HG03378 (cell line): ENCODE measurements around the gene LRRC56.

Experiments used
- ATAC-seq: cut with Tn5 transposase; IDR thresholded peaks from one replicate; pipeline ENCODE4 v1.9.1; 2021; ENCODE audit warnings: mild to moderate bottlenecking, moderate library complexity; ENCODE audit not compliant: unreplicated experiment

The LRRC56 gene

DNA sequence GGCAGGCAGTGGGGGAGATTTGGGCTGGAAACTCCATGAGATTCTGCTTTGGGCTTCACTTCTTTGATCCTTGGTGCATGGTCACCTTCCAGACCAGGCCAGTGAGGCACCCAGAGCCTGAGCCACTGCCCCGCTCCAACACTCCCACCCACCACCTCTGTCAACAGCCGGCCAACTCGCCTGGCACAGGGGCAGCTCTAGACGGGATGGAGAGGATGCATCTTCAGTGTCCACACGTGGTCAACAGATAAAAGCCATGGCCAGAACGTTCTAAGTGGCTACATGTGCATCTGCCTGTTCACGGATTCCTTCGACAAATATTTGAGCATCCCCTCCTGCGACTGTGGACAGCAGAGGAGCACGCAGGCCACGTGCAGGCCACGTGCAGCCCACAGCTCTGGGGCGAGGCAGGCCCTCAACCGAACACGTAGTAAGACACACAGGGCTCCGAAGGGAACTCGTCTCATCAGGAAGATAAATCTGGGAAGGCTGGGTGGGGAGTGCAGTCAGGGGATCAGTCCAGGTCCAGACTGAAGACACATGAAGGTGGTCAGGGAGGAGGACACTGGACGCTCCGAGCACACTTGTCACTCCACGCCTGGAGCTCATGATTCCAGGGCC, 1.2 kb downstream of the LRRC56 start:
- ATAC-seq, result no peak

DNA sequence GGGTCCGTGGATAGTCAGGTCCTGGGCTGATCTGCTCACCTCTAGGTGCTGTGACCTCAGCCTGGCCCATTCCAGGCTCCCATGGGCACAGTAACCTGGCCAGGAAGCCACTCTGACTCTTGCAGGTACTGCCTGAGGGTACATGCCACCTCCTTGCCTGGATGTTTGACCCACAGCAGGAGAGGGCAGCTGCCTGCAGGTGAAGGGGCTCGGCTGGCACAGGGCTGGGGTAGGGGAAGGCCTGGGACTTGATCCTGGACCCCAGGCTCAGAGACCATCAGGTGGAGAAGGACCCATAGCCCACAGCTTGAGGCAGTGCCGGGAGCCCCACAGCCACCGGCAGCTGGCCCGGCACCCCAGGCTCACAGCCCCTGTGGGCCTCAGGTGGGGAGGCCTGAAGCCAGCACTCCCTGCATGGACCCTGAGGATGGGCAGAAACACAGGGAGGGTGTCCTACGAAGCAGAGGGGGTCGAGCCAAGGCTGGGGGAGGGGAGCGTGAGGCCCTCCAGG, 2.7 kb downstream of the LRRC56 start:
- no peak for ATAC-seq

DNA sequence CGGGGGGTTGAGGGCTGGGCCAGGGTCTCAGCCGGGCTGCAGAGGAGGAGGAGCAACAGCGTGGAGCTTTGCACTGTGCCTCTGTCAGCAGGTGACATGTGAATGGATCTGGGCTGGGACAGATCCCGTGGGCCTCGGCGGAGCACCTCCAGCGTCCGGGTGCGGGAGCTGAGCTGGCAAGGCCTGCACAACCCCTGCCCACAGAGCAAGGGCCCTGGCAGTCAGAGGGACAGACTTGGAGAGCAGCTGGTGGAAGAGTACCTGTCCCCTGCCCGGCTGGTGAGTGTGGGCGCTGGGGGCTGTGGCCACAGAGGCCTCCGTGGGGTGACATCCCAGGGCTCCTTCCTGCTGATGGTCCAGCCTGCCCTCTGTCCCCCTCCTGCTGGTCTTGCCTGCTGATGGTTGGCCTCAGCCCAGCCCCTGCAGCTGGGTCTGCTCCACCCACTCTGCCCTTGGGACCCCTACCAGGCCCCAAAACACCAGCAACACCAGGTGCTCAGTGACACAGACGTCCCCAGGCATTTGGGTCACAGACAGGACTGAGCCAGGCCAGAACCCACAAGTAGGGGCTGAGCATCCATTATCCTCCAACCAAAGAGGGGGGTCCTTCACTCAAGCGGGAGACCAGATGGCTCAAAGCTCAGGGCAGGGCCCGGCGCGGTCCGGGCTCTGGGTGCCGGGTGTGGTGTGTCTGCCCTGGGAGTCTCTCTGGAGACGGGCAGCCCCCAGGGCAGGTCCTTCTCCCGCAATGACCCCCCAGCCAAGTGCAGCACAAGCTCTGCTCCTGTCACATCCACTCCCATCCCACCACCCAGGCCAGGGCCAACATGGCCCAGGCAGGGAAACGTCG, 3.5 kb downstream of the LRRC56 start:
- no peak for ATAC-seq

DNA sequence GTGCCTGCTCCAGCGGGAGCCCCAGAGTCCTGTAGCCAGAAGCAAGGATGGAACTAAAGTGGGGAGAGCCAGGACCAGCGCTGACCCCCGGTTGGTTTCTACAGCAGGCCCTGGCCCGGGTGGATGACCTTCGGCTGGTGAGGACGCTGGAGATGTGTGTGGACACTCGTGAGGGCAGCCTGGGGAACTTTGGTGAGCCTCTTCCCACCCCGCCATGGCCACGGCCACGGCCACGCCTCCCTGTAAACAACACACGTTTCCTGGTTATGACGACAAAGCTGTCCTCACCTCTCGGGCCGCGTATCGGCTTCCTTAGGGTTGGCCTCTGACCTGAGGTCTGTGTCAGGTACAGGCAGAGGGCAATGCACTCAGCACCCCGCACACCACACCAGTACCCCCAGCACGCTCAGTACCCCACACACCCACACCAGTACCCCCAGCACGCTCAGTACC, 4.1 kb downstream of the LRRC56 start:
- ATAC-seq, result no peak

DNA sequence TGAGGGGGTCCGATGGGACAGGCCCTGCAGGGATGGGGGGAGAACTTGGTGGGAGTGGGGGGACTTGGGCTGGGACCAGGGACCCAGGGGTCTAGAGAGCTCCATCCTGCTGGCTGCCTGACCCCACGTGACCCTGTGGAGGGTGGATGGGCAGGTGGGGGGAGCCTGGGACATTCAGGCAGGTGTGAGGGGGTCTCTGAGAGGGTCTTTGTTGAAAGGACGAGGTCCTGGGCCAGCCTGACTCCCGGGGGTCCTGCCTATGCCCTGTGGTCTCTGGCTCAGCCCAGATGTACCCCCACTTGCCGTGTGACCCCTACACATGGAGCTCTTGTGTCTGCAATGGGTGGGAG, 7.5 kb downstream of the LRRC56 start:
- no peak for ATAC-seq

DNA sequence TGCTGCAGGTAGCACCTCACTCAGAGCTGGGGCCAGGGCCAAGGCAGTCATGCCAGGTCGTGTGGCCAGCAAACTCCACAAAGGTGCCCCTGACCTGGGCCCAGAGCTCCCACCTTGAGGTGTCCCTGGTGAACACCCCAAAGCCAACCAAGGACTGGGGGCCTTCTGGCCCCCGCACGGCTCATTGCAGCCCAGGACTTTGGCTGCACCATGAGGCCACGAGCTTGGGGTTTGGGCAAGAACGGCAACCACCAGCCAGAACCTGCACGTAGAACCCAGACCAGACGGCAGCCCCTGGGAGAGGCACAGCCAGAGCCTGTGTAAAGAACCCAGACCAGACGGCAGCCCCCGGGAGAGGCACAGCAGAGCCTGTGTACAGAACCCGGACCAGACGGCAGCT, 7.8 kb downstream of the LRRC56 start:
- ATAC-seq, result no peak

DNA sequence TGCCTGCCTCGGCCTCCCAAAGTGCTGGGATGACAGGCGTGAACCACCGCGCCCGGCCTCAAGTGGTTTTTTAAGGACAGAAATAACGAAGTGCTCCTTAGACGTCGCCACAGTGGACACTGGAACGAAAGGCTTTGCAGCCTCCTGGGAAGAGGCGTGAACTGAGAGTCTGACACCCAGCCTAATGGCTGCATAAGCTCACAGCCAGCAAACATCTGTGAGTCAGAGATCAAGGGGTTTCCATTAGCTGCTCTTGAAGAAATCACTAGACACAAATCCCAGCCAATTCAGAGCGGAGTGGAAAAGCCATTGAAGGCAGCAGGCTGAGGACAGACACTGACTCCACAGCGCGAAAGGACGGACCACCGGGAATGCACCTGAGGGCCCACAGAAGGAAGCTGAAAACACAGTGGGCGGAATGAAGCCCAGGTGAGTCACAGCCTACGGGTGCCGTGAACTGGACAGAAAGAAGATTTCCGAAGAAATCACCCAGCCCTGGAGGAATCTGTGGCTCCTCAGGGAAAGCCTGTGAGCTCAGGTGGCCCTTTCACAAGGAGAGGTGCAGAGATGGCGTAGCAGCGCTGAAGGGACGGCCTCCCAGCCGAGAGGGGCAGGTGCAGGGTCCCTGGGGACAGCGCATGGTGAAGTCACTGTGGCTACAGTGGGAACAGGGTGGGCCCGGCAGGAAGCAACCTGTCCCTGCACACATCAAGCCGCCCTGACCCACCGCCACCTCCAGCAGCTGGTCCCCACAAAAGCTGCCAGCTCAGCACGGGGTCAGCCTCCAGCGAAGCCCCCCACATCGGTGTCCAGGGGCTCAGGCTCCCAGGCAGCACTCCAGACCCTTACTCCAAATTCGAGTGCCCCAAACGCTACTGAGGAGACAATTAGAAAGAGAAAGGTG, 11.6 kb downstream of the LRRC56 start:
- ATAC-seq, result no peak

DNA sequence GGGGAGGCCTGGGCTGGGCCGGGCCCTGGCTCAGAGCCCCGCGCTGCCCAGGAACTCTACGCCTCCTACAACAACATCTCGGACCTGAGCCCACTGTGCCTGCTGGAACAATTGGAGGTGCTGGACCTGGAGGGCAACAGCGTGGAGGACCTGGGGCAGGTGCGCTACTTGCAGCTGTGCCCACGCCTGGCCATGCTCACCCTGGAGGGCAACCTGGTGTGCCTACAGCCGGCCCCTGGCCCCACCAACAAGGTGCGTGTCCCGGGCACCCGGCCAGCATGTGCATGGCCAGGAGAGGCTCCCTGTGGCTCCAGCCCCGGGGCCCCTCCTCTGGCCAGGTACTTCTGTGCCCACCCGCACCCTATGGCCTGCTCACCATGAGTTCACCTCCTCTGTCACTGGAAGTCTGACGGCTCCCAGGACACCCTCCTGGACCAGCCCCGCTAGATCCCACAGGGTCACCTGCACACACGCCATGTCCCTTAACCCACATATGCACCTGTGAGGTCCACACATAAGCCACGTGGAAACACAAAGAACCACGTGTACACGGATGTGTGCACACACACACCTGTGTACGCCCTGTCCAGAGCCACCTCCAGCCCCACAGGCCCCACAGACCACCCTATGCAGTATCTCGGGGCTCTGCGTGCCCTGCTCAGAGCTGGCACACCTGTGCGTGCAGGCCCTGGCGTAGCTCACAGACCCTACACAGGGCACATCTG, 12.9 kb downstream of the LRRC56 start:
- no peak for ATAC-seq

DNA sequence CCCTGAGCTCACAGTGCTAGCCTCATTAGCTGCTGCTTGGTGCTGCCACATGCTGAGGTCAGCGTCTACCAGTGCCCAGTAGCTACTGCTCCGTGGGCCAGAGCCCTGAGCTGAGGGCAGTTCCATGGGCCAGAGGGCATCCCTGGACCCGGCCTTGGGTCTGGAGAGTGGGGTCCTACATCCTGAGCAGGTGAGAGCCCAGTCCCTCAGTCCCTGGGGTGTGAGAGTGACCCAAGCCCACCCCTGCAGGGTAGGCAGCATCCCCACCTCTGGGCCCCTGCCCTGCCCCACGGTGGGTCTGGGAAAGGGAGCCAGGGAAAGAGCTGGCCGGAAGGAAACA, 13.4 kb downstream of the LRRC56 start:
- no peak for ATAC-seq

DNA sequence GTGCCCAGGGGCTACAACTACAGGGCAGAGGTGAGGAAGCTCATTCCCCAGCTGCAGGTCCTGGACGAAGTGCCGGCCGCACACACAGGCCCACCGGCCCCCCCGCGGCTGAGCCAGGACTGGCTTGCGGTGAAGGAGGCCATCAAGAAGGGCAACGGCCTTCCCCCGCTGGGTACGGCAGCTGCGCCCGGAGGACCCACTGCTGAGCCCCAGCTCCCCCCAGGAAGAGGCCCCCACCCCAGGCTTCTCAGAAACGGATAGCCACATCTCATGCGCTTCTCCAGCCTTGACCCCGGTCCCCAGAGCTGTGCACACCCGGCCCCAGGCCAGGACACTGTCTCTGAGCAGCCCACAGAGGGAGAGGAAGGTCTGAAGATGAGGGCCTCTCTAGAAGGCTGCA, 13.8 kb downstream of the LRRC56 start:
- ATAC-seq, result no peak

DNA sequence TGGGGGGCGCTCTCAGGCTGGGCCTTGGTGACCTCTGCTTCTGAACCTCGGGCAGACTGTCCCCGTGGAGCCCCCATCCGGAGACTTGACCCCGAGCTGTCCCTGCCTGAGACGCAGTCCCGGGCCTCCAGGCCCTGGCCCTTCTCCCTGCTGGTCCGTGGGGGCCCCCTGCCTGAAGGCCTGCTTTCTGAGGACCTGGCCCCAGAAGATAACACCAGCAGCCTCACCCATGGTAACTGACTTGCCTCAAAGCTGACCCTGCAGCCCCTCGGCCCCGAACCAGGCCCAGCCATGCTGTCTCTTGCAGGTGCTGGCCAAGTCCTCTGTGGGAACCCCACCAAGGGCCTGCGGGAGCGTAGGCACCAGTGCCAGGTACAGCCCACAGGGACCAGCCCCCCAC, 14.3 kb downstream of the LRRC56 start:
- no peak for ATAC-seq

DNA sequence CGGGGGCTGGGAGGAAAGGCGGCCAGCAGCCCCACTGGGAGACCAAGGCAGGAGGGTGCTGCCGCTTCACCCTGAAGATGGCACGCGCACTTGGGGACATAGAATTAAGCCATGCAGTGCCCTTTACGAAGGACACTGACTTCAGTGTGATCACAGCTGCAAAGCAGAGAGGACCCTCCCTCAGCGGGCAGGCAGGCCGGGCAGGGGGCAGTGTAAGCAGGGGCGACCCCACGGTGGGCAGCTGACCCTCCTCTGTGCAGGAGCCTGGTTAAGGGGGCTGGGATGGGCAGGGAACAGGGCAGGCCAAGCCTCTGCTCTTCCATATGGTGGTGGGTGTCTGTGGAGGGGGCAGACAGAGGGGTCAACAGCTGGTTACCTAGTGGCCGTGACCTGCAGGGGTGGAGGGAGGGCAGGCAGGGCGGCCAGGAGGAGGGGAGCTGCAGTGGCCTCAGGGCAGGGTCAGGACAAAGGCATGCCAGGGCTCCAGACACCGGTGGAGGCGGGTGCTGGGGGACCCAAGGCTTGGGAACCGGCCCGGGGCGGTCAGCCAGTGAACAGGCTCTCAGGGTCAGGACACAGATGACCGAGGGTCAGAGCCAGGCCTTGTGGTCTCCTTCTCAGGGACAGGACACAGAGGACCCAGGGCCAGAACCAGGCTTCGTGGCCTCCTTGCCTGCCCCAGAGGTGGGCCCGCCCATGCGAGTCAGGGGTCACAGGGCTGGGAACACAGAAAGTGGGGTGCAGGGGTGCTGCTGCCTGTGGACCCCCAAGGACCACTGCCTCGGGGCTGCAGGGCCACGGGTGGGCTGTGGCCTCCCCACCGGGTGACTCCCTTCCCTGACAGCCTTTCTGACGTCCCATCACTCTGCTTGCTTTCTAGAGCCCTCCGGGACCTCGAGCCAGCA, 16.0 kb downstream of the LRRC56 start:
- ATAC-seq, result no peak

DNA sequence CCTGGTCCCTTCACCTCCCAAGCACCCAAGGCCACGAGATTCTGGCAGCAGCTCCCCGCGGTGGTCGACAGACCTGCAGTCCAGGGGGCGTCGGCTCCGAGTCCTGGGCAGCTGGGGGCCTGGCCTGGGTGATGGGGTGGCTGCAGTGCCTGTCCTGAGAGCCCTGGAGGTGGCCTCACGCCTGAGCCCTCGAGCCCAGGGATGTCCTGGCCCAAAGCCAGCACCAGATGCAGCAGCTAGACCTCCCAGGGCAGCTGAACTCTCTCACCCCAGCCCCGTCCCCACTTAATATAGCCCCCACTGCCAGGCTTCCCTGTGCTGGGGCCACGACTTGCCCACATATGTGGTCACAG, 16.6 kb downstream of the LRRC56 start:
- ATAC-seq, result no peak

DNA sequence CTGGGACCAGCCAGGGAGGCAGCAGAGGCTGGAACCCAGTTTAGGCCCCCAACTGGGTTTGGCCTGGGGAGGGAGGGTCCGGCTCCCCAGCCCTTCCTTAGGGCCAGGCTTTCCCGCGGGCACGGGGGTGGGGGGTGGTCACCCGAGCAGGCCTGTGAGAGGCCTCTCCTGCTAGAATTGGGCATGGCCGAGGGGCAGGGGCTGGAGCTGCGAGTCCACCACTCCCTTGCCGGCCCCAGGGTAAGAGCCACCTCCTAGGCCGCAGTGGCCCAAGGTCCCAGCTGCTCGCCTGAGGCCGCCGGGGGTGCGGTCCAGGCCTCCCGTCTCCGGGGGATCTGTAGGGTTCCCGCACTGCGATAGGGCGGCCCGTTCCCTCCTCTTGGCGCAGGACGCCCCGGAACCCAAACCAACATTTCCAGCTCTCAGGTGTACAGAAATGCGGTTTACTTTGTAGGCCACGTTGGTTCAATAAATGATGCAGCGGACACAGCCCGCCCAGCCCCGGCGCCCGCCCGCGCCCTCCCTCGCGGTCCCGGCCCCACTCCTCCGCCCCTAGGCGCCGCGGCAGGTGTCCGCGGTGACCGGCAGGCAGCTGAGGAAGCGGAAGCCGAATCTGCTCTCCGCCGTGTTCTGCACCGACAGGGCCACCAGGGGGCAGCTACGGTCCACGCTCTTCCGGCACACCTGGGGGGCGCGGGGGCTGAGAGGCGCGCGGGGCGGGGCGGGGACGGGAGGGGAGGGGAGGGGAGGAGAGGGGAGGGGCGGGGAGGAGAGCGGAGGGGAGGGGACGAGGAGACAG, 17.3 kb downstream of the LRRC56 start:
- no peak for ATAC-seq

DNA sequence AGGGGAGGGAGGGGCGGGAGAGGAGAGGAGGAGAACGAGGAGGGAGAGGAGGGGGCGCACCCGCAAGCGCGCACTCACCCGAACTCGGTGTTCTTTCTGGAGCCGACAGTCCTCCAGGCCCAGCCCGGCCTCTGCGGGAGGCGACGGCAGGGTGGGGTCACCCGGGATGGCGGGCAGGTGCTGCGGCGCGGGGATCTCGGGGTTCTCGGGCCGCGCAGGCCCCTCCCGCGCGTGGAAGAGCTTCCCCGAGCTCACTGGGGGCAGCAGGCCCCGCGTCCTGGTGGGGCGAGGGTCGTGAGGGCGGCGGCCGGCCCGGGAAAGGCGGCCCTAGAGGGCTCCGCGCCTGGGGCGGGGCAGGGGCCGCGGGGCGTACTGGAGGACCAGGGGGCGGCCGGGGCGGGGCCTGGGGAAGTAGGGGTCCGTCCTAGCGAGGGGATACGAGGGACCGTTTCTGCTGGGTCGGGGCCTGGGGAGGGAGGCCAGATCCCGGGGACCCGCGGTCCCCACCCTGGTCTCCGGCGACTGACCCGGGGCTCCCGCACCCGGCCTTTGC, 18.0 kb downstream of the LRRC56 start:
- no peak for ATAC-seq

DNA sequence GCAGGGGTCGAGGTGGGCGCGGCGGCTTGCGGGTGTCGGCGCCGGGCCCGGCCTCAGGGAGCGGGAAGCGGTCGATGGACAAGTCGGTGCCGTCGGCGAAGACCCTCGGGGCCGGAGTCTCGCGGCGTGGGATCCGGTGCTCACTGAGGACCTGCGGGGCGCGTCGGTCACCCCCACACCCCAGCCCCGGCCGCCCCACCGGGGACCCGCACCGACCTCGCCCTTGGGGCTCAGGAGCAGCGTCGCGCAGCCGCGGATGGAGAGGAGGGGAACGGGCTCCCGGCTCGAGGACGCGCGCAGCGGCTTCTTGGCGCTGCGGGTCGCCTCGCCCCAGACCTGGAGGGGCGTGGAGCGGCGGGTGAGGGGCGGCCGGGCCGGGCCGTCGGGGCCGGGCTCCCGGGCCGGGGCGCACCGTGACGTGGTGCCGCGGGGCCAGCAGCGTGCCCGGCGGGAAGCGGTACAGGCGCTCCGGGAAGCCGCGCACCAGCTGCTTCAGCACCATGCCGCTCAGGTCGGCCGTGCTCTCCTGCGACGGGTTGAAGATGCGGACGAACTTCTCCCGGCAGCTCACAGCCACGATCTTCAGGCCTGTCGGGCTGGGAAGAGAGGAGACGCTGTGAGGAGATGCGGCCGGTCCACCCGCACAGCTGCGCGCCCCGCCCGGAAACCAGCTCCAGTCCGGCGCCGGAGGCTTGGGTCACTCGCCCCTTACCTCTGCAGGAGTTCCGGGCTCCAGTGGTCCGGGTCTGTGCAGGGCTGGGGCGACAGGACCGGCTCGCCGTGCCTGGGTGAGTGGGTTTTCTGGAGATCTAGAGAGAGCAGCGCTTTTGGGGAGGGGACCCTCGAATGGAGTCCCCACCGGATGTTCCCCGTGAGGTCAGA, 18.7 kb downstream of the LRRC56 start:
- ATAC-seq, result no peak

DNA sequence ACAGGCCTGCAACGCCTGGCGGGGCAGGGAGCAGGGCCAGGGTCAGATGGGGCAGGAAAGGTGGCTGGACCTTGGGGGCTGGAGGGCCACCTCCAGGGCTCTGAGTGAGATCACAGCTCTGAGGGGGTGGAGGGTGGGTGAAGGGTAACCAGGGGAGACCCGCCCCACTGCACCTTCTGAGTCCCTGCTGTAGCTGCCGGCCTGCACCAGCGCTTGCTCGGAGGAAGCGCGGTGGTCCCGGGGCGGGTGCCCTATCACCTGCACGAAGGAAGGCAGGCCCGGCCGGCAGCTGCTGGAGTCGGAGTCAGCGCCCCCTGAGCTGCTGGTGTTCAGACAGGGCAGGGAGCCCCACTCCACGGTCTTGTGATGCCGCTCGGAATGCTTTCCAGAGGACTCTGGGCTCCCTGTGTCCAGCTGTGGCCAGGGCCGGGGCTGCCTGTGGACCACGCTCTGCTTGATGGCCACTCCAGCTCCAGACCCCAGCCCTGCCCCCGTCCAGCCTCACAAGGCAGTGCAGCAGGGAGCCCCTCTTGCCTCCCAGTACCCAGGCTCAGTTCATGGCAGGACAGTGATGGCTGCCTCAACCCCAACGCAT, 19.4 kb downstream of the LRRC56 start:
- no peak for ATAC-seq
